Liver (tissue), 9 donors: ENCODE data around the gene RBSN. TPM values are rescaled to one million over a fixed set of nuclear protein-coding genes. Genes with fewer than 3 reads are reported as not detected.

Source experiments
- DNase-seq: peaks from one replicate; pipeline ENCODE4 v3.0.0-alpha.2; 2017; ENCODE audit warnings: low spot score
- H3K27ac ChIP-seq, 2 donors: one replicate each; pipeline ENCODE4 v1.7.0; 2013; ENCODE audit warnings: inconsistent platforms in 2 of 2, low read length in 2 of 2, control low read depth in 1 of 2, low read depth in 1 of 2, mild to moderate bottlenecking in 1 of 2
- H3K27me3 ChIP-seq, 4 donors: one replicate each; pipeline versions ENCODE4 v1.6.1 to v1.7.0; 2013; ENCODE audit warnings: low read length in 3 of 4, inconsistent platforms in 1 of 4, mild to moderate bottlenecking in 1 of 4, moderate library complexity in 1 of 4; ENCODE audit not compliant: control insufficient read depth in 4 of 4, insufficient read depth in 4 of 4
- H3K36me3 ChIP-seq, 4 donors: one replicate each; pipeline versions ENCODE4 v1.6.1 to v1.7.0; 2013; ENCODE audit warnings: low read length in 3 of 4, mild to moderate bottlenecking in 3 of 4, low read depth in 1 of 4, moderate library complexity in 1 of 4; ENCODE audit not compliant: control insufficient read depth in 4 of 4, insufficient read depth in 3 of 4
- H3K4me1 ChIP-seq, 4 donors: one replicate each; pipeline versions ENCODE4 v1.6.1 to v1.7.0; 2013; ENCODE audit warnings: low read length in 3 of 4, mild to moderate bottlenecking in 3 of 4, moderate library complexity in 1 of 4; ENCODE audit not compliant: control insufficient read depth in 4 of 4, insufficient read depth in 4 of 4
- H3K4me3 ChIP-seq, 3 donors: one replicate each; pipeline versions ENCODE4 v1.6.1 to v1.7.0; 2013; ENCODE audit warnings: low read length in 3 of 3, control low read depth in 1 of 3, low read depth in 1 of 3, mild to moderate bottlenecking in 1 of 3
- H3K9ac ChIP-seq, 2 donors: one replicate each; pipeline ENCODE4 v1.7.0; 2013; ENCODE audit warnings: low read length in 2 of 2, mild to moderate bottlenecking in 2 of 2, moderate library complexity in 2 of 2, control low read depth in 1 of 2, low read depth in 1 of 2
- H3K9me3 ChIP-seq, 4 donors: one replicate each; pipeline versions ENCODE4 v1.6.1 to v1.7.0; 2013; ENCODE audit warnings: low read length in 3 of 4; ENCODE audit not compliant: control insufficient read depth in 4 of 4
- ATF3 ChIP-seq: IDR thresholded peaks from 2 replicates; pipeline ENCODE4 v1.6.1; 2016; ENCODE audit warnings: antibody characterized with exemption
- CTCF ChIP-seq: fragments of 150-350 bp; IDR thresholded peaks from 2 replicates; pipeline ENCODE4 v1.5.1; 2017; ENCODE audit warnings: improper control_type of control experiment, low read depth, low read length; ENCODE audit not compliant: missing input control
- EGR1 ChIP-seq, 2 donors: IDR thresholded peaks; 2 replicates each; pipeline ENCODE4 v1.6.1; 2016 to 2018; ENCODE audit warnings: antibody characterized with exemption in 2 of 2, low read depth in 2 of 2
- FOXA1 ChIP-seq: IDR thresholded peaks from 2 replicates; pipeline ENCODE4 v1.6.1; 2016; ENCODE audit warnings: antibody characterized with exemption
- FOXA2 ChIP-seq: IDR thresholded peaks from 2 replicates; pipeline ENCODE4 v1.6.1; 2016; ENCODE audit warnings: antibody characterized with exemption
- GABPA ChIP-seq, 2 donors: IDR thresholded peaks in 1 of 2; conservative IDR thresholded peaks in 1 of 2; 2 replicates each; pipeline ENCODE4 v1.6.1; 2016; ENCODE audit warnings: antibody characterized with exemption in 2 of 2, mild to moderate bottlenecking in 1 of 2, moderate library complexity in 1 of 2
- HNF4A ChIP-seq, 2 donors: conservative IDR thresholded peaks; 2 replicates each; pipeline ENCODE4 v1.6.1; 2016; ENCODE audit warnings: antibody characterized with exemption in 2 of 2, mild to moderate bottlenecking in 2 of 2
- HNF4G ChIP-seq: IDR thresholded peaks from 2 replicates; pipeline ENCODE4 v1.6.1; 2016; ENCODE audit warnings: antibody characterized with exemption
- JUND ChIP-seq, 2 donors: IDR thresholded peaks; 2 replicates each; pipeline ENCODE4 v1.6.1; 2016; ENCODE audit warnings: antibody characterized with exemption in 2 of 2
- MAX ChIP-seq: IDR thresholded peaks from 2 replicates; pipeline ENCODE4 v1.6.1; 2016; ENCODE audit warnings: antibody characterized with exemption
- NR2F2 ChIP-seq: IDR thresholded peaks from 2 replicates; pipeline ENCODE4 v1.6.1; 2016; ENCODE audit warnings: antibody characterized with exemption
- RAD21 ChIP-seq, 2 donors: IDR thresholded peaks; 2 replicates each; pipeline ENCODE4 v1.6.1; 2016; ENCODE audit warnings: antibody characterized with exemption in 2 of 2, mild to moderate bottlenecking in 2 of 2
- REST ChIP-seq: IDR thresholded peaks from 2 replicates; pipeline ENCODE4 v1.6.1; 2016; ENCODE audit warnings: antibody characterized with exemption, mild to moderate bottlenecking
- RXRA ChIP-seq, 2 donors: IDR thresholded peaks; 2 replicates each; pipeline ENCODE4 v1.6.1; 2017 to 2018; ENCODE audit warnings: antibody characterized with exemption in 2 of 2, mild to moderate bottlenecking in 1 of 2
- SP1 ChIP-seq: IDR thresholded peaks from 2 replicates; pipeline ENCODE4 v1.6.1; 2018; ENCODE audit warnings: antibody characterized with exemption, mild to moderate bottlenecking
- TAF1 ChIP-seq: conservative IDR thresholded peaks from 2 replicates; pipeline ENCODE4 v1.6.1; 2016; ENCODE audit warnings: antibody characterized with exemption, mild to moderate bottlenecking
- YY1 ChIP-seq: IDR thresholded peaks from 2 replicates; pipeline ENCODE4 v1.6.1; 2016; ENCODE audit warnings: antibody characterized with exemption, mild to moderate bottlenecking
- ZBTB33 ChIP-seq: IDR thresholded peaks from 2 replicates; pipeline ENCODE4 v1.6.1; 2016; ENCODE audit warnings: antibody characterized with exemption
- WGBS: extraction: QIAGEN DNeasy Blood & Tissue Kit; methylation state at CpG from one replicate; pipeline ENCODE4 v1.1.7; 2013; 5-methylcytosine and 5-hydroxymethylcytosine counted together
- polyA plus RNA-seq, 2 donors: library from polyadenylated mRNA; stranded (reverse) in 1 of 2; unstranded in 1 of 2; fragments of 200-250 nt in 1 of 2; fragments of >200 nt in 1 of 2; fragmentation: Nextera tagmentation in 1 of 2; extraction: Ambion mirVana in 1 of 2; gene quantifications; one replicate each; pipeline versions ENCODE4 v1.2.1 to v1.2.3, GENCODE V29; 2013 to 2015
- total RNA-seq, 2 donors: library from RNA; depleted of rRNA; stranded (reverse); fragments of >200 nt; gene quantifications; one replicate each; pipeline ENCODE4 v1.2.3, GENCODE V29; 2014
- donor health status: healthy.
- donor health status: healthy.
- donor health status: healthy.
- donor health status: healthy.
- donor health status: healthy.

Gene RBSN
- total and polyA plus RNA-seq, 4 donors, result 5.6 to 18.3 (median 11.9) TPM

- H3K4me1 ChIP-seq, result peaks cover 0 to 8% (median 2%) of the 10 kb centered on the region in 4 donors
- 63% methylated on average over 2 of the region's 2 CpGs for WGBS
- H3K27ac ChIP-seq, result peak overlapping the region; percentile 32 to 61
- H3K9ac ChIP-seq, result no peak overlapping the region
- H3K9me3 ChIP-seq, result no peaks in the 10 kb centered on the region
- peaks cover 8 to 60% (median 58%) of the 10 kb centered on the region in 4 donors for H3K36me3 ChIP-seq
- no peaks in the 10 kb centered on the region for H3K27me3 ChIP-seq
- no peak overlapping the region for H3K4me3 ChIP-seq
- DNase-seq, result no peak
- TF ChIP-seq SP1 (peak; percentile 59), RXRA (IDR thresholded peaks at IDR 0.05) (peak; percentile 33 to 65), MAX (no peak), FOXA2 (no peak), FOXA1 (no peak), YY1 (no peak), CTCF (no peak), RAD21 (IDR thresholded peaks at IDR 0.05) (peak in 1 of 2 donors; percentile 14), NR2F2 (no peak), JUND (IDR thresholded peaks at IDR 0.05) (no peak), REST (no peak), GABPA (IDR thresholded peaks at IDR 0.05 in 1 of 2, conservative IDR thresholded peaks at IDR 0.05 in 1 of 2) (no peak), ZBTB33 (no peak), HNF4A (conservative IDR thresholded peaks at IDR 0.05) (peak; percentile 66 to 93), HNF4G (peak; percentile 80), EGR1 (IDR thresholded peaks at IDR 0.05; ENCODE audit: low read depth in 2 of 2) (no peak), TAF1 (no peak), ATF3 (no peak)
Observed at GRCh38 chr3:15049584-15049983, 49.4 kb downstream of the RBSN start.
